GM21367 (cell line): ENCODE data around the gene SLC13A2.
"Not testable (repeated sequence)": the region's sequence is repeated elsewhere in the genome, so short reads cannot be mapped to it uniquely, and the experiment has no call there.

ENCODE experiments used
- ATAC-seq: cut with Tn5 transposase; IDR thresholded peaks from one replicate; pipeline ENCODE4 v1.9.1; 2021; ENCODE audit not compliant: unreplicated experiment

Gene SLC13A2

DNA sequence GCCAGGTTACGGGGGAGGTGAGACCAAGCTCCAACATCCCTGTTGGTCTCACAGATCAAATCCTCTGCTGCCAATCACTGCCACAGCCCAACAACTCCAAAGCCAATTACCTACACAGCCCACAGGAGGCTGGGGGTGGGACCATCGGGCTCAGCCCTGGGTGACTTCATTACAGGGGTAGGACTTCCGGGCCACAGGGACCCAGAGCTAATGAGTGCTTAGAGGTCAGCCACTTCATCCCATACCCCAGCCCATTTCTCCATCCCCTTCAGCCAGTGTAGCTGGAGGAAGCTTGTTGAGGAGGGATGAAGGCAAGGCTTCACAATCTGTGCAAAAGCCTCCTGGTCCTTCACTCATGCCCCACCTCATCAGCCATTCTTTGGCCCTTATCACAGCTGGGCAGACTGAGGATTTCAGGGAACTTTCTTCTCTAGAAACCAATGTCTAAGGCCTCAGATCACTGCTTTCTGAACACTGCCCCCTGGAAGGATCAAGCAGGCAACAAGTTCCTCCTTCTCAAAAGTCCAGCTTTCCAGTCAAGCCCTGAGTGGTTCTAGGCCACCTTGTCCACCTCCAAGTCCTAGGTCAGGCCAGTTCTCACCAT lies 38.5 kb downstream of the SLC13A2 start:
- ATAC-seq: no peak

DNA sequence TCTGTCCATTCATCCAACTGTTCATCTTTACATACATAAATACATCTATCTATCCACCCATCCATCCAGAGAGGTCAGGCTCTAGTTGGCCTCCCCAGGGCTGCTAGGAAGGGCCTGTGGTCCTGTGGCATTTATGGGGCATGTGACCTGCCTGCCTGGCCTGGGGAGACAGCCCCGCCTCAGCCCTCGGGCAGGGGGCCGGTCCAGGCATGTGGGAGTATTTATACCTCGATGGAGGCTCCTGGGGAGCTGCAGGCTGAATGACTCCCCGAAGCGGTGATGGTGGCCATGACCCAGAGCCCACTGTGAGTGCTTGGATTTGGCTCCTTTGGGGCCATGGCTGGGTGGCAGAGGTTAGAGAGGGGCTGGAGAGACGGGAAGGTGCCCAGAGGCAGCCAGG lies 40.0 kb downstream of the SLC13A2 start:
- no peak for ATAC-seq

DNA sequence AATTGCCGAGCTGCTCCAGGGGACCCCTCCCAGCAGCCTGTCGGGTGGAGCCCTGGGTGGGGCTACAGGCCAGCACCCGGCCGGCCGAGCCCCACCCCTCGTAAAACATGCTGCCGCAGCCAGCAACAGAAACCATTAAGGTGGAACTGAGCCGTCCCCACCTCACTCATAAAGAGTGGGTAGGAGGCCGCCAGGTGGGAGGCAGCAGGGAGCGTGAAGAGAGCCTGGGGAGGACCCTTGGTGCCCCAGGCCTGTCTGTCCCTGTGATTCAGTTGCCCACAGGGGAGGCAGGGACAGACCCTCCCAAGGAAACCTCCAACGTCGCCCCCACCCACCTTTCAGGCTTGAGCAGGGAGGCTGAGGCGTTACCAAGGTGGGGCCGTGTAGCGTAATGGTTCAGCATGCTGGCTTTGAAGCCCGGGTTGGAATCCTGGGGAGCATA lies 41.1 kb downstream of the SLC13A2 start:
- no peak for ATAC-seq

DNA sequence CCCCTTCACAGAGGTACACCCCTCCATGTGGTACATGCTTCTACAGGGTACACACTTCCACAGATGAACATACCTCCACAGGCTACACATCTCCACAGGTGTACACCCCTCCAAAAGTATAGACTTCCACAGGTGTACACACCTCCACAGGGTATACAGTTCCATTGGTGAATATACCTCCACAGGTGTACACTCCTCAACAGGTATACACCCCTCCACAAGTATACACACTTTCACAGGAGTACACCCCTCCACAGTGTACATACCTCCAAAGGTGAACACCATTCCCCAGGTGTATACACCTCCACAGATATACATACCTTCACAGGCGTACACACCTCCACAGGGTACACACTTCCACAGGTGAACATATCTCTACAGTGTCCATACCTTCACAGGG lies 42.1 kb downstream of the SLC13A2 start:
- ATAC-seq: no peak

DNA sequence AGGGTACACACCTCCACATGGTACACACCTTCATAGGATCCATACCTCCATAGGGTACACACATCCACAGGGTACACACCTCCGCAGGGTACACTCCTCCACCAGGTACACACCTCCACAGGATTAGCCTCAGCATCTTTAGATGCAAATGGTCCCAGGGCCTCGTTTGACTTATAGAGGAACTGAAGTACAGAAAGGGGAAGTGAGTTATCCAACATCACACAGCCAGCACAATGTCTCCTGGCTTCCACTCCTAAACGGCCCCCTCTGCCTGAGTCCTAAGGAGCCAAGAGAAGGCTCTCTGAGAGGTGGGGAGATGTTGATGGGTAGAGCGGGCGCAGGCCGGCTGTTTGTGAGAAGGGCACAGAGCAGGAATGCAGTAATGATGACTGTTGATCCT lies 44.7 kb downstream of the SLC13A2 start:
- ATAC-seq: no peak

DNA sequence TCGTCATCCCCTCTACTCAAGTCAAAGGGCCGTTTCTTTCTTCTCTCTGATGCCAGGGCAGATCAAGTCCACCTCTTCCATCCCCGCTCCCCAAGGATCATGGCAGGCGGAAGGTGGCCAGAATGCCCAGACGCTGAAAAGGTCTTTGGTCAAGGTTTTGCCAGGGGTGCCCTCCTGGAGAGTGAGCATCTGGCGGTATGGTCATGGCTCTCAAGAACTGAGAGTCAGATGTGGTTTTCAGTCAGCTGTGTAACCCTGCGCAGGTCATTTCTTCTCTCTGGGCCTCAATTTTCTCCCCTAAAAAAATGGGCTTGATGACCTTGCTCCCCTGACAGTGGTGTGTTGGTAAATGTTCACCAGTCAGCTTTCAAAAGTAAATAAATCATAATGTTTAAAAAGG lies 45.1 kb downstream of the SLC13A2 start:
- ATAC-seq: no peak

DNA sequence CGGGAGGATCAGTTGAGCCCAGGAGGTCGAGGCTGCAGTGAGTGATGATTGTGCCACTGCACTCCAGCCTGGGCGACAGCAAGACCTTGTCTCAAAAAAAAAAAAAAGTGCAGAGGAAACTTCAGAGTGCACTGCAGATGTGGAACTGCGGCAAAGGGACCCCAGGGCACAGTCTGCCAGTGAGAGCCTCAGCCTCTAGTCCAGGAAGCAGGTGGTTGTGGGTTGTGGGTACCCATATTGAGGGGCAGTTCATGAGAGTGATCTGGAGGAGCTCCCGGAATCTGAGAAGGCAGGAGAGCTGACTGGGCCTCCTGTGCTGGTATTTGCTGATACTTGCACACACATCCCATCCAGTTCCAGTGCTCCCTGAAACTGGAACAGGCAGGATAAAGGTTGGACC lies 45.8 kb downstream of the SLC13A2 start:
- ATAC-seq: no peak

DNA sequence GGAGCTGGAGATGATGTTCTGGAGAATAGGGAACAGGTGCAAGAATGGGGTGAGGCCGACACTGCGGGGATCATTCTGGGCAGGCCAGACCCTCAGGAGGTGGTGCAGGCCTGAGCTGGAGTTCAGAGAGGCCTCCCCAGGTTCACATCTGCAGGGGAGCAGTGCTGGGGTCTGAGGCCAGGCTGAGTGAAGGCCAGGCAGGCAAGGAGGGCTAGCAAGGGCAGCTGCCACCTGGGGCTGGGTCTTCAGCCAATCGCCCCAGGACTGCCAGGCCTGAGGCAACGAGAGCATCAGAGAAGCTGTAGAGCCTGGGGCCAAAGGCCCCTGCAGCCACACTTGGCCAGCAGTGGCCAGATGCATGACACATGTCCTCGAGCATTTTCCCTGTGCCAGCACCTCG lies 47.2 kb downstream of the SLC13A2 start:
- no peak for ATAC-seq

DNA sequence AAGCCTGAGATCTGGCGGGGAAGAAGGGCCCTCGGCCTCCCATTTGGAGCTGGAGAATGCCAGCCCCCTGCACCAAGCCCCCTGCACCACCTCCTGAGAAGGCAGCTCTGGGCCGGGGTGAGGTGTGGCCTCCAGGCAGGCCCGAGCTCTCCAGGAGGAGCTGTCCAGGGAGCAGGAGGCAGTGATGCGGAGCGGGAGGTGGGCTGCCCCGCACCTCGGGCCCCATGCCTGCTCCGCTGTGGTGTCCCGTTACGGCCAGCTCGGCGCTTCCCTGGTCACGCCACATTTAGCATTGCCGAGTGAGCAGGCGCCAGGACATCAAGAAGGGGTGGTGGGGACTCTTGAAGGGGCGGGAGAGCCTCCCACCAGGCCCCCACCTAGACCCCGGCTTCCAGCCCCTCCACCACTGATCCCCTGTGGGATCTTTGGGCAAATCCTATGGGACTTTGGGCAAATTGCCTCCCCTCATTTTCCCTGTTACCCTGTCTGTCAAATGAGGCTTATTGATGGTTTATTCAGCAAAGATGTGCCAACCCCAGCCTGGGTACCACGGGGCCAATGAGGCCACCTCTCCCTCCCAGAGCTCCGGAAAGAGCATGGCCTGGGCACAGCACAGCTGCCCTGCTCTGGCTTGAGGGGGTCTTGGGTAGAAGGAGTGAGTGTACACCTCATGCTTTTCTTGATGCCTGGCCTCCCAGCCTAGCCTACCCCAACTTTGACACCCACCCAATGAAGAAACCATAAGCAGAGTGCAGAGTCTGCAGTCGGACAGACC lies 48.1 kb downstream of the SLC13A2 start:
- no peak for ATAC-seq

DNA sequence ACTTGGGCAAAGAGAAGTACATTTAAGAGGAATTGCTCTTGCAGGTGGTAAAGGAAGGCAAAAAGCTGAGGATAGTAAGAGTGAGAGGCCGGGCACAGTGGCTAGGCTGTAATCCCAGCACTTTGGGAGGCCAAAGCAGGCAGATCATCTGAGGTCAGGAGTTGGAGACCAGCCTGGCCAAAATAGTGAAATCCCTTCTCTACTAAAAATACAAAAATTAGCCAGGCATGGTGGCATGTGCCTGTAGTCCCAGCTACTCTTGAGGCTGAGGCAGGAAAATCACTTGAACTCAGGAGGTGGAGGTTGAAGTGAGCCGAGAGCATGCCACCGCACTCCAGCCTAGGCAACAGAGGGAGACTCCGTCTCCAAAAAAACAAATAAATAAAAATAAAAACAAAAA lies 48.8 kb downstream of the SLC13A2 start:
- not testable (repeated sequence) for ATAC-seq

DNA sequence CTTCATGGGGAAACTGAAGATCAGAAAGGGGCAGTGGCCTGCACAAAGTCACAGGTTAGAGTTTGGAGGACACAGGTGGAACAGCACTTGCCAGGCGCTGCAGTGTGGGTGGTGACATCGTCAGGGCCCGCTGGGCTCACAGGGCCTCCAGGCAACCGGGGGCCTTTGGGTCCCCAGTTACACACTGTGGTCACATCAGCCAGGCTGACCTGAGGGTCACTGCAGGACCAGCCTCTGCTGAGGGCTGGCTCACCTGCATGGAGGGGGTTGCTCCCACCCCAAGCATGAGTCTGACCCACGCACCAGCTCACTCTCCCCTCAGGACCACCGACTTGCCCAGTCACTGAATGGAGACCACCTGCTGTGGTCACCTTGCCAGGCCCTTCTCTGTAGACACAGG lies 49.7 kb downstream of the SLC13A2 start:
- no peak for ATAC-seq

DNA sequence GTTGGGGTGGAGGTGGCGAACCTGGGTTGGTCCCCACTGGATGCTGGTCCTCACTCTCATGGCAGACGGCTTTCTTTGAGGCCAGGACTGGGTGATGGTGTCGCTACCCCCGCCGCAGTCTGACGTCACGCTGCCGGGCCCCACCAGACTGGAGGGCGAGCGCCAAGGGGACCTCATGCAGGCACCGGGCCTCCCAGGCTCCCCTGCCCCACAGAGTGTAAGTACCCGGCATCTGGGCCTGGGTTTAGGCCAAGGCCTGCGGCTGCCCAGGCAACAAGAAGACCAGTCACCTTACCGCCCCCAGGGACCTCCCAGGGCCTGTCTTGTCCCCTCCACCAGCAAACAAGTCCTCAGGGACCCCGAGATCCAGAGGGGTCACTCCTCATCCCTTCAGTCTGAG lies 50.4 kb downstream of the SLC13A2 start:
- no peak for ATAC-seq

DNA sequence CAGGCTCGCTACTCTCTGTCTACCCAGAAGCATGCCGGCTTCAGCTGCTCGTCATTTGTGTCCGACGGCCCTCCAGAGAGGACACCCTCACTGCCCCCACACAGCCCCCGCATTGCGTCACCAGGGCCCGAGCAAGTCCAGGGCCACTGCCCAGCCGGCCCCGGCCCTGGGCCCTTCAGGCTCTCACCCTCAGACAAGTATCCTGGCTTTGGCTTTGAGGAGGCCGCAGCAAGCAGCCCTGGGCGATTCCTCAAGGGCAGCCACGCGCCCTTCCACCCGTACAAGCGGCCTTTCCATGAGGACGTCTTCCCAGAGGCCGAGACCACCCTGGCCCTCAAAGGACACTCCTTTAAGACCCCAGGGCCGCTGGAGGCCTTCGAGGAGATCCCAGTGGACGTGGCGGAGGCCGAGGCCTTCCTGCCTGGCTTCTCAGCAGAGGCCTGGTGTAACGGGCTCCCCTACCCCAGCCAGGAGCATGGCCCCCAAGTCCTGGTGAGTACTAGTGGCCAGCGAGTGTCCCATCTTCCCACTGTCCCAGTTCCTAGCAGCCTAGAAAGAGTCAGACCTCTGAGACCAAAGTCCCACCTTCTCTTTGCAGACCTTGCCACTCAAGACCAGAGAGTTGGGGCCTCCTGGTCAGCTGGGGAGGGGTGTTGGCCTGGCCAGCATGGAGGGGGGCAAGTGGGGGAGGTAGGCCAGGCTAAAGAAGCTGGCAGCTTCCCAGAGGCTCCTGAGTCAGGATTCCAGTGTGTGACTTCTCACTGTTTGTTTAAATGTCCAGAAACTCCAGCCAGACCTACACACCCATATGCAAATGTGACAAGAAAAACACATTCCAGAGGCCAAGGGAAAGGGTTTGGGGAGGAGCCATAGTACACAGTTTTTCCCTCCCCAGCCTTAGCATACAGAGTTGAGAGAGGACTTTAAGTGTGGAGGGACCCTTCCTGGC lies 51.3 kb downstream of the SLC13A2 start:
- ATAC-seq: no peak

DNA sequence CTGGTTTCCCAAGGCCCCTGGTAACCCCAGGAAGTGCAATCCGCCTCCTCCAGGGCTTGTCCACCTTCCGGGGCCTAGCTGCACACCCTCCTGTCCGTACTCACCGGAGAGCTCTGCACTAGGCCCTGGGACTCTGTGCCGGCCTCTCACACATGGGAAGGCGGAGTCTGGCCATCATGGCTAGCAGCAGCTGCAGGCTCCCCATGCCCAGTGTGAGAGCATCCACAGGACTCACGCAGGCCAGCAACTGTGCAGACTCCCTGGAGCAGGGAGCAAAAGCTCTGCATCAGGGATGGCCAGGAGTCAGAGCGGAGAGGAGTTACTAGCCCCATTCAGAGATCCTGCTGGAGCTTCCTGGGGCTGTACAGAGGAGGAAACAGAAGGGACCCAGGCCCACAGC lies 52.9 kb downstream of the SLC13A2 start:
- no peak for ATAC-seq

DNA sequence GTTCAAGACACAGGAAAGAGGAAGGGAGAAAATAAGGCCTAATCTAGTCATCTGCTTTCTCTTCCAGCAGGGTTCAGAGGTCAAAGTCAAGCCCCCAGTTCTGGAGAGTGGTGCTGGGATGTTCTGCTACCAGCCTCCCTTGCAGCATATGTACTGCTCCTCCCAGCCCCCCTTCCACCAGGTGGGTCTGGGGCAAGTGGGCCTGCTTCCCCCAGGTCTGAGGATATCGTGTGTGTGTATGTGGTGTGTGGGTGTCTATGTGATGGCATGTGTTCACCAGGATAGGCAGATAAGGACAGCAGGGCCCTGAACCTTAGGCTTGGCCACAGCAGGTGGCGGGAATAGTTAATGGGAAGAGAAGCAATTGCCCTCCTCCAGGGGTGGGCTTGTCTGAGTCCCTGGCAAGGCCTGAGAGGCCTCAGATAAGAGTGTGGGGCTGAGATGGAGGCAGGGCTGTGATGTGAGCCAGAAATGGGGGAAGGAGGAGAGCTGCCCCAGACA lies 53.8 kb downstream of the SLC13A2 start:
- ATAC-seq: no peak

DNA sequence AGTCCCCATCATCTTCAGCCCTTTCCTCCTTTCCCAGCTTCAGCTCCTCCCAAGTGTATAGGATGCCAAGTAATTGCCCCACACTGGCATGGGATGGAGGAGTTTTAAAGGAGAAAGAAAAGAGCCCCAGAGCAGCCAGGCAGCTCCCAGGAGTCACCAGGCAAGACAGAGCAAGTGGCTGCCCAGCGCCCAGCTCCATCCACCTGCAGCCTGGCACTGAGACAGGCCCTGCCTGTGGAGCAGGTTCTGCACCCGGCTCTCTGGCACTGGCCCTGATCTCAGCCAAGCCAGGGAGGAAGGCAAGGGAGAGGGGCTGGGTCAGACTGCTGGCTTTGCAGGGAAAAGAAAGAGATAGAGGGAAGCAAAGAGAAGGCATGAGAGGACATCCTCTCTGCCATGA lies 54.4 kb downstream of the SLC13A2 start:
- no peak for ATAC-seq

DNA sequence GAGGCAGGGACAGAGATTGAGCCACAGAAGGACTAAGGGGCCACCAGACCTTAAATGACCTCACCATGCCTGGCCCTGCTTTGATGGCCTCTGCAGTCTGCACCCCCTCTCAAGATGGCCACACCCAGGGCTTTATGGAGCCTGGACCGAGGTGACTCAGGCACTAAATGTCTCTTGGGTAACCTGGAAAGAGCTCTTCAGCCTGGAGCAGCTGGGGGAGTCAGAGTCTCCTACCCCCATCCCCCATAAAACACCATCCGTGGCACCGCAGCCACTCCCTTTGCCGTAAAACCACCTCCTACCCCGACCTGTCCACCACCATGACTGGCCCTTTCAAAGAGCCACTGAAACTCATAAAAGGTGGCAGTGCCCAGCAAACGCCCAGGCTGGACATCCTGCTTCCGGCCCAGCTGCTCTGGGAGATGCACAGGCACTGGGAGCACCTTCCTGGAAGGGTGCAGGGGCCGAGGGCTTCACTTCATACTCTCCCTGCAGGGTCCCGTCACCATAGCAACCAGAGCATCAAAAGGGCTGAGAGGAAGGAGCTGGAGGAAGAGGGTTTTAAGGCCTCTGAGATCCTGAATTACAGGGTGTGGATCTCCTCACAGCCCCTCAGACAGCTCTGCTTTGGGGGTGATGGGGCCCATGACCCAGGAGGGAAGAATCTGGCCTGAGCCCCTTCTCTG lies 55.0 kb downstream of the SLC13A2 start:
- no peak for ATAC-seq

DNA sequence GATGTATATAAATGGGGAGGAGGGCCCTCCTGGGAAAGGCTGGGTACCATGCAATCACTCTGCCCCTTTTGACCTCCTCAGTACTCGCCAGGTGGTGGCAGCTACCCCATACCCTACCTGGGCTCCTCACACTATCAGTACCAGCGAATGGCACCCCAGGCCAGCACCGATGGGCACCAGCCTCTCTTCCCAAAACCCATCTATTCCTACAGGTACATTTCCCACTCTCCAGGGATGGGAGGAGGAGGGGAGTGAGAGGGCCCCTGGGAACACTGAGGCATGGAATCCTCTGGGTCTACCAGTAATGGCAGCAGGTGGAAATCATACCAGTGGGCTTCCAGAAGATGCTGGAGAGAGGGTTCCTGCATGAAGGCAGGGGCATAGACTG lies 55.6 kb downstream of the SLC13A2 start:
- no peak for ATAC-seq

DNA sequence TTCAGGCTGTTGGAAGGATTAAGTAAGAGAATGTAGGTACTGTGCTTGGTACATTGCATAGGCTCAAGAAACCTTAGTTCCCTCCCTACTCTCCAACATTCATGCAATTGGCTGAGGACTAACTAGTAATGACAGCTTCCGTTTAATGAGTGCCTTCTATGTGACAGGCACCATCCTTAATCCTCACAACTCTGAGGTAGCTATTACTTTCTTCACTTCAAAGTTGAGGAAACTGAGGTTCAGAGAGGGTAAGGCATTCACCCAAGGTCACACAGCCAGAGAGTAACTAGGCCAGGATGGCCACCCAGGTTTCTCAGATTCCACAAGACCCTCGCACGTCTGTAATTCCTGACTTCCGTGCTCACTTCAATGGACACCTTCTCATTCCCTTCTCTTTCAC lies 56.8 kb downstream of the SLC13A2 start:
- no peak for ATAC-seq

DNA sequence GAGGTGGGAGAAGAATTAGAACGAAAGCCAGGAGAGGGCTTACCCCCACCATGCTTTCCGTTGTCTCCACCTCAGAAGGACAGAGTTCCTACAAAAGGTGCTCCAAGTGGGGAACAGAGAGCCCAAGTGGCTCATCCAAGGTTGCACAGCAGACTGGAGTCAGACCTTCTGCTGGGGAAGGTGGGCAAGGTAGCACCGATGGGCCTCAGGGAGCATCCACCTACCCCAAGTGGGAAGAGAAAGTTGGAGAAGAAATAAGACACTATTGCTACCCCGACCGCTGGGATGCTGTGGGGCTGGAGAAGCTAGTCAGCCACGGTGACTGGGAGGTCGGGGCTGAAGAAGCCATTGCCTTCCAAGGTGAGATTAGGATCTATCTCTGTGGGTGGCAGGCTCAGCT lies 57.5 kb downstream of the SLC13A2 start:
- no peak for ATAC-seq
